Caco-2 (cell line): ENCODE results near the gene RAB33B. TPM values are rescaled to one million over a fixed set of nuclear protein-coding genes. Genes with fewer than 3 reads are reported as not detected.

ENCODE experiments used
- BruUV-seq: library from RNA; stranded (reverse); fragments of 400-500 nt; replicated peaks from 2 replicates; lab custom pipeline; 2021; lab: Mats Ljungman, UMichigan
- CTCF ChIA-PET: fragments of 300-600 bp; sonication (Branson Sonifier 250); formaldehyde crosslinking; loops from one replicate; lab custom pipeline; 2022; ENCODE audit warnings: antibody characterized with exemption; lab: Charles Lee
- POLR2A ChIA-PET: fragments of 300-600 bp; sonication (Branson Sonifier 250); formaldehyde crosslinking; loops from one replicate; lab custom pipeline; 2022; ENCODE audit warnings: antibody characterized with exemption; lab: Charles Lee
- DNase-seq, 2 experiments: peaks; one replicate each; pipeline versions ENCODE4 v3.0.0 to v3.0.0-alpha.2; 2020 to 2022
- H3K27me3 ChIP-seq: replicated peaks from 2 replicates; pipeline ENCODE4 v1.6.0; 2011; ENCODE audit warnings: low read length; ENCODE audit not compliant: control insufficient read depth, insufficient read depth
- H3K36me3 ChIP-seq: 2 replicates; pipeline ENCODE4 v1.5.1; 2011; ENCODE audit warnings: low read length; ENCODE audit not compliant: control insufficient read depth, insufficient read depth
- H3K4me1 ChIP-seq: fragments of 250-450 bp; sonication (Bioruptor Pico); 2 replicates; pipeline ENCODE4 v1.5.1; 2020; ENCODE audit warnings: mild to moderate bottlenecking
- H3K4me3 ChIP-seq: 2 replicates; pipeline ENCODE4 v1.5.1; 2011; ENCODE audit warnings: low read depth, mild to moderate bottlenecking, control low read depth, low read length
- H3K9me3 ChIP-seq: fragments of 250-450 bp; sonication (Bioruptor Pico); 2 replicates; pipeline ENCODE4 v1.5.1; 2020; ENCODE audit warnings: mild to moderate bottlenecking, moderate library complexity
- H3K27ac Mint-ChIP-seq: one replicate; pipeline ENCODE4 v1.8.0; 2022; ENCODE audit warnings: mixed read lengths; ENCODE audit not compliant: unreplicated experiment
- H3K27me3 Mint-ChIP-seq: one replicate; pipeline ENCODE4 v1.8.0; 2022; ENCODE audit warnings: mixed read lengths; ENCODE audit not compliant: insufficient read depth, unreplicated experiment
- H3K36me3 Mint-ChIP-seq: one replicate; pipeline ENCODE4 v1.8.0; 2022; ENCODE audit warnings: mild to moderate bottlenecking, mixed read lengths; ENCODE audit not compliant: insufficient read depth, unreplicated experiment
- H3K4me1 Mint-ChIP-seq: one replicate; pipeline ENCODE4 v1.8.0; 2022; ENCODE audit warnings: low read depth, mixed read lengths; ENCODE audit not compliant: unreplicated experiment
- H3K4me3 Mint-ChIP-seq: one replicate; pipeline ENCODE4 v1.8.0; 2022; ENCODE audit warnings: mild to moderate bottlenecking, moderate library complexity, mixed read lengths; ENCODE audit not compliant: unreplicated experiment
- H3K9me3 Mint-ChIP-seq: one replicate; pipeline ENCODE4 v1.8.0; 2022; ENCODE audit warnings: mixed read lengths; ENCODE audit not compliant: unreplicated experiment
- CTCF ChIP-seq, 2 experiments: fragments of 200-600 bp in 1 of 2; IDR thresholded peaks; 1 replicate in 1 of 2; 2 replicates in 1 of 2; pipeline versions ENCODE4 v1.5.1 to v1.8.0; 2011 to 2022; ENCODE audit warnings: antibody characterized with exemption in 1 of 2, control low read depth in 1 of 2, inconsistent platforms in 1 of 2, low read depth in 1 of 2, low read length in 1 of 2, mild to moderate bottlenecking in 1 of 2, moderate library complexity in 1 of 2; ENCODE audit not compliant: insufficient read depth in 1 of 2, severe bottlenecking in 1 of 2, unreplicated experiment in 1 of 2
- intact Hi-C: fragments of 100-400 bp; cut with micrococcal nuclease; formaldehyde crosslinking; loops from one replicate; pipeline ENCODE4 v1.10.0; 2022; ENCODE audit not compliant: unreplicated experiment
- total RNA-seq: library from RNA; stranded (reverse); gene quantifications from 2 replicates; pipeline ENCODE4 v1.2.3, GENCODE V29; 2022

RAB33B gene
- total RNA-seq, 1 experiment from 2014 or later: 10.1 TPM

DNA sequence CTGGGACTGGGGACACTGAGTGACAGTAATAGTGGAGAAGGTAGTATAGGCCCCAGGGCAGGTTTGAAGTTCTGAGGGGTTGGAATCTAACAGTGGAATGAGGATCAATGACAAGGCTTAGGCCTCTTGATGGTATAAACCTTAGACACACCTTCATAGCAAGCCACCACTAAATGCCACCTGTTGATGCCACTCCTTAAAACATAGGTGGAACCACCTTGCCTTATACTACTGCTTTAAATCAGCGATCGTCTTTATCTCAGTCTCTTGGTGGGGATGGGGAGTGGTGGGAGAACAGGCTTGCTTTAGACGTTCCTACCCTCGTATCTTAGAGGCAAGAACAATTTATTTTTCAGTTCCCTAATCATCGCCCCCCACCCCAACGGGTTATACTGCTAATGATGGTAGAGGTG lies 1.2 kb downstream of the RAB33B start:
- Mint-ChIP-seq H3K36me3 (peaks cover 30% of the 10 kb centered on the region), H3K4me1 (peaks cover 56% of the 10 kb centered on the region), H3K9me3 (peaks cover 2% of the 10 kb centered on the region), H3K4me3 (peak overlapping the region; percentile 93), H3K27me3 (no peaks in the 10 kb centered on the region), H3K27ac (peak overlapping the region; percentile 98)
- intact Hi-C loops: no loop called here
- Histone ChIP-seq H3K9me3 (no peaks in the 10 kb centered on the region), H3K27me3 (no peaks in the 10 kb centered on the region), H3K4me3 (peak overlapping the region; percentile 92), H3K4me1 (peaks cover 51% of the 10 kb centered on the region), H3K36me3 (no peaks in the 10 kb centered on the region)
- BruUV-seq: no TSS peak
- POLR2A ChIA-PET: interaction anchor here (0.6 kb wide), 1 partner anchor 441 kb away, joined by 3 read pairs; no protein-coding TSS in a partner anchor
- DNase-seq: no peak
- CTCF ChIA-PET: no interaction called here
- no peak for TF ChIP-seq CTCF (IDR thresholded peaks at IDR 0.05; ENCODE audit: insufficient read depth in 1 of 2, low read depth in 1 of 2, low read length in 1 of 2, severe bottlenecking in 1 of 2, unreplicated experiment in 1 of 2)

DNA sequence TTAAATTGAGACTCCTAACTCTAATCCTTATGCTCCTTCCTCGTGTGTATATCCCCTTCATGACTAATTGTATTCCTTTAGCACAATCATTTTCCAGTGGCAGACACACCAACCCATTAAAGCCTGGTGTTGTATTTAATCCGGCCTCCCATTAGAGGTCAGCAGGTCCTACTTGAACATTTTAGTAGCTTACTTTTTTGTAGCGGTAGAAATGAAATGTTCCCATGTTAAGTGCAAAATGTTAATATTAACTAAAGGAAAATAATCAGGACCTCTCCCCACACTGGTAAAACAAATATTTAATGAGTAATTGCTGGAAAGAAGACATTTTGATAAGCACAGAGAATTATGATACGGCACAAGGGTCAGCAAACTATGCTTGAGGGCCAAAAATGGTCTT lies 3.4 kb downstream of the RAB33B start:
- Histone ChIP-seq H3K4me1 (peaks cover 53% of the 10 kb centered on the region), H3K27me3 (no peaks in the 10 kb centered on the region), H3K36me3 (no peaks in the 10 kb centered on the region), H3K9me3 (no peaks in the 10 kb centered on the region), H3K4me3 (no peak overlapping the region)
- no peaks in the 10 kb centered on the region for H3K27me3 Mint-ChIP-seq
- peak overlapping the region; percentile 49 for H3K4me3 Mint-ChIP-seq
- peak overlapping the region; percentile 69 for H3K27ac Mint-ChIP-seq
- no peak for DNase-seq
- H3K4me1 Mint-ChIP-seq: peaks cover 57% of the 10 kb centered on the region
- ChIA-PET POLR2A (no interaction called here), CTCF (interaction anchor here (1.0 to 1.5 kb wide), 2 partner anchors 52 to 200 kb away, joined by 3 read pairs; no protein-coding TSS in a partner anchor)
- BruUV-seq: no TSS peak
- H3K9me3 Mint-ChIP-seq: no peaks in the 10 kb centered on the region
- intact Hi-C loops: no loop called here
- H3K36me3 Mint-ChIP-seq: peaks cover 31% of the 10 kb centered on the region
- no peak for TF ChIP-seq CTCF (IDR thresholded peaks at IDR 0.05; ENCODE audit: insufficient read depth in 1 of 2, low read depth in 1 of 2, low read length in 1 of 2, severe bottlenecking in 1 of 2, unreplicated experiment in 1 of 2)

DNA sequence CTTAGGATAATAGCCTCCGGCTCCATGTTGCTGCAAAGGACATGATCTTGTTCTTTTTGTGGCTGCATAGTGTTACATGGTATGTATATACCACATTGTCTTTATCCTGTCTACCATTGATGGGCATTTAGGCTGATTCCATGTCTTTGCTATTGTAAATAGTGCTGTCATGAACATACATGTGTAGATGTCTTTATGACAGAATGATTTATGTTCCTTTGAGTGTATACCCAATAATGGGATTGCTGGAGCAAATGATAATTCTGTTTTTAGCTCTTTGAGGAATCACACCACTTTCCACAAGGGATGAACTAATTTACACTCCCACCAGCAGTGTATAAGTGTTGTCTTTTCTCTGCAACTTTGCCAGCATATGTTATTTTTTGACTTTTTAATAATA lies 4.6 kb downstream of the RAB33B start:
- CTCF ChIA-PET: no interaction called here
- Mint-ChIP-seq H3K27me3 (no peaks in the 10 kb centered on the region), H3K4me3 (peak overlapping the region; percentile 49), H3K27ac (peak overlapping the region; percentile 69), H3K9me3 (no peaks in the 10 kb centered on the region), H3K36me3 (peaks cover 22% of the 10 kb centered on the region), H3K4me1 (peaks cover 51% of the 10 kb centered on the region)
- intact Hi-C loops: loop anchor here (2.0 kb wide), 1 partner anchor 26 kb away; no protein-coding TSS in a partner anchor
- no peak for TF ChIP-seq CTCF (IDR thresholded peaks at IDR 0.05; ENCODE audit: insufficient read depth in 1 of 2, low read depth in 1 of 2, low read length in 1 of 2, severe bottlenecking in 1 of 2, unreplicated experiment in 1 of 2)
- Histone ChIP-seq H3K4me3 (no peak overlapping the region), H3K36me3 (no peaks in the 10 kb centered on the region), H3K4me1 (peaks cover 51% of the 10 kb centered on the region), H3K9me3 (no peaks in the 10 kb centered on the region), H3K27me3 (no peaks in the 10 kb centered on the region)
- POLR2A ChIA-PET: no interaction called here
- no peak for DNase-seq
- no TSS peak for BruUV-seq
